Mesendoderm (in vitro differentiated cells): ENCODE measurements around the gene DIMT1. TPM values are rescaled to one million over a fixed set of nuclear protein-coding genes. Genes with fewer than 3 reads are reported as not detected.

Source experiments
- small RNA-seq: library from polyadenylated mRNA; stranded (forward); fragments of <200 nt; extraction: miRNeasy Mini kit (QIAGEN cat#:217004); gene quantifications from one replicate; pipeline ENCODE3, GENCODE V24; 2013; ENCODE audit not compliant: insufficient read depth

Gene DIMT1

Small RNA genes lying within 50 kb of the gene (small RNA-seq; reads per million reads assigned to genes)
- gene RNU6-661P: not detected
